IPS-18a (cell line): Measurements from ENCODE around the gene REV1.
"Not testable (repeated sequence)": the region's sequence is repeated elsewhere in the genome, so short reads cannot be mapped to it uniquely, and the experiment has no call there.

Experiments
- H3K27ac ChIP-seq: one replicate; pipeline ENCODE4 v1.5.1; 2013; ENCODE audit warnings: low read length
- H3K27me3 ChIP-seq: one replicate; pipeline ENCODE4 v1.6.1; 2013; ENCODE audit warnings: mild to moderate bottlenecking, low read length; ENCODE audit not compliant: control insufficient read depth, insufficient read depth
- H3K36me3 ChIP-seq: one replicate; pipeline ENCODE4 v1.6.1; 2013; ENCODE audit warnings: low read depth, low read length; ENCODE audit not compliant: control insufficient read depth
- H3K4me1 ChIP-seq: one replicate; pipeline ENCODE4 v1.6.1; 2013; ENCODE audit warnings: low read depth, low read length; ENCODE audit not compliant: control insufficient read depth
- H3K4me3 ChIP-seq: one replicate; pipeline ENCODE4 v1.5.1; 2013; ENCODE audit warnings: low read length
- H3K9ac ChIP-seq: one replicate; pipeline ENCODE4 v1.6.1; 2013; ENCODE audit warnings: mild to moderate bottlenecking, low read length, moderate library complexity
- H3K9me3 ChIP-seq: one replicate; pipeline ENCODE4 v1.6.1; 2013; ENCODE audit warnings: low read depth, low read length; ENCODE audit not compliant: control insufficient read depth

Gene REV1

DNA sequence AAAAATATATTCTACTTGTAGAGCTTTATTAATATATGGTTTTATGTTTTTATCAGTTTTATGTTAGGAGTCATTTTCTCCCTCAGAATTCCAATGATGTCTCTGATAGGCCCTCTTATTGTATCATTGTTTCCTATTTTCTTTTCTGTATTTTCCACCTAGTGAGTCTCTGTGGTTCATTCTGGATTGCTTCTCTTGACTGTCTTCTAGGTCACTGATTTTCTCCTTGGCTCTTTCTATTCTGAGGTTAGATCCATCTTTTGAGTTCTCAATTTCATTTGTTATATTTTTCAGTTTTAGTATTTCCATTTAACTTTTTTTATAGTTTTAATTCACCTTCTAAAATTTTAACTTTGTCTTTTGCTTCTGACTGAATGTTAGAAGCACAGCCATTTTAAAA lies 115.1 kb downstream of the REV1 start:
- Histone ChIP-seq H3K4me3 (no peak overlapping the region), H3K4me1 (no peaks in the 10 kb centered on the region), H3K27ac (no peak overlapping the region), H3K36me3 (peaks cover 78% of the 10 kb centered on the region), H3K9me3 (no peaks in the 10 kb centered on the region), H3K9ac (no peak overlapping the region), H3K27me3 (no peaks in the 10 kb centered on the region)

DNA sequence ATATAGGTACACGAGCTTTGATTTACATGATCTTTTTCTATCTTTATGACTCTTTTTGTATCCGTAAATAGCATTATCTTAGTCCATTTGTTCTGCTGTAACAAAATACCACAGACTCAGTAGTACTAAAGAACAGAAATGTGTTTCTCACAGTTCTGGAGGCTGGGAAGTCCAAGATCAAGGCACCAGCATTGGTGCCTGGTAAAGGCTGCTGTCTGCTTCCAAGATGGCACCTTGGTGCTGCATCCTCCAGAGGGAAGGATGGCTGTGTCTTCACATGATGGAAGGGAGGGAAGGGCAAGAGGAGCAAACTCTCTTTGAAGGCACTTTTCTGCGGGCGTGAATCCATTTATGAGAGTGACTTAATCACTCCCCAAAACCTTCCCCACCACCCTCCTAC lies 116.7 kb downstream of the REV1 start:
- Histone ChIP-seq H3K27ac (no peak overlapping the region), H3K36me3 (peaks cover 76% of the 10 kb centered on the region), H3K4me1 (no peaks in the 10 kb centered on the region), H3K9me3 (no peaks in the 10 kb centered on the region), H3K9ac (no peak overlapping the region), H3K27me3 (no peaks in the 10 kb centered on the region), H3K4me3 (no peak overlapping the region)

DNA sequence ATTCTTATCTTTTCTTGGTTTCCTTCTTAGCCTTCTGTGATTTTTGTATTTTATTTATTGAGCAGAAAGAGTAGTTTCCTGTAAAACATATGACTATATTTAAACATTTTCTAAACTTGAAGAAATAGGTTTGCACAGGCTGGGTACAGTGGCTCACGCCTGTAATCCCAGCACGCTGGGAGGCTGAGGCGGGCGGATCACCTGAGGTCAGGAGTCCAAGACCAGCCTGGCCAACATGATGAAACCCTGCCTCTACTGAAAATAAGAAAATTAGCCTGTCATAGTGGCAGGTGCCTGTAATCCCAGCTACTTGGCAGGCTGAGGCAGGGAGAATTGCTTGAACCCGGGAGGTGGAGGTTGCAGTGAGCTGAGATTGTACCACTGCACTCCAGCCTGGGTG lies 121.0 kb downstream of the REV1 start:
- not testable (repeated sequence) for H3K4me3 ChIP-seq, H3K4me1 ChIP-seq, H3K27me3 ChIP-seq, H3K9ac ChIP-seq, H3K9me3 ChIP-seq, H3K27ac ChIP-seq
- H3K36me3 ChIP-seq: peaks cover 87% of the 10 kb centered on the region

DNA sequence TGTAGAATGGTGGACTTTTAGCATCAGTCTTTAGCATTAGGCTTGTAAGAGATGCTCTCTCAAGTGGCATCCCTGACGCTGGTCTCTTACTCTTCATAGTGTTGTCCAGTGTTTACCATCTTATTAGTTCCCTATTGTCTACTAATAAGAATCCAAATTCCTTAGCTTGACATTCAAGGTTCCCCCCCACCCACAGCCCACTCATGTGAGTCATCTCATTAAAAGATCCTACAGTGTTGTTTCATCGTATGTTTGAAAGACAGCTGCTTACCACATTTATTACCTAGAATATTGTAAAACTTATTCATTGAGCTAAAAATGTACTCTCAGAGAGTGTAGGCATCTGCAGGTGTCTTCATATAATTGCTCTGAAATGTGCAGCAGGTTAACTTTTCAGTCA lies 124.2 kb downstream of the REV1 start:
- Histone ChIP-seq H3K4me3 (no peak overlapping the region), H3K9ac (no peak overlapping the region)

DNA sequence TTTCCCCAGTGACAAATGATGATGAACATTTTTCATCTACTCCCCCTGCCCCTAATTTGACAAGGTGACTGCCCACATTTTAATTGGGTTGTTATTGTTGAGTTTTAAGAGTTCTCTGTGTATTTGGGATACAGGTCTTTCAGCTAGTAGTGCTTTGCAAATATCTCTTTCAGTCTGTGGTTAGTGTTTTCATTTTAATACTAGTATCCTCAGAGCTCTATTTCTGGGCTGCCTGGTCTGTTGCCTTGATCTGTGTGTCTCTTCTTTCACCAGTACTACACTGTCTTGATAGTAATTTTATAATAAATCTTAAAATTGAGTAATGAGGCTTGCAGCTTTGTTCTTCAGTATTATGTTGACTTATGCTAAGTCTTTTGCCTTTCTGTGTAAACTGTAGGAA lies 133.0 kb downstream of the REV1 start:
- H3K27me3 ChIP-seq: no peaks in the 10 kb centered on the region
- H3K9ac ChIP-seq: no peak overlapping the region
- no peak overlapping the region for H3K4me3 ChIP-seq
- no peaks in the 10 kb centered on the region for H3K4me1 ChIP-seq
- H3K9me3 ChIP-seq: no peaks in the 10 kb centered on the region
- H3K27ac ChIP-seq: no peak overlapping the region
- H3K36me3 ChIP-seq: peaks cover 8% of the 10 kb centered on the region

More for the DNA sequence above, 124.2 kb downstream of the REV1 start:
- no peaks in the 10 kb centered on the region for H3K9me3 ChIP-seq
- H3K27me3 ChIP-seq: no peaks in the 10 kb centered on the region
- H3K36me3 ChIP-seq: peaks cover 77% of the 10 kb centered on the region
- H3K27ac ChIP-seq: no peak overlapping the region
- H3K4me1 ChIP-seq: no peaks in the 10 kb centered on the region

DNA sequence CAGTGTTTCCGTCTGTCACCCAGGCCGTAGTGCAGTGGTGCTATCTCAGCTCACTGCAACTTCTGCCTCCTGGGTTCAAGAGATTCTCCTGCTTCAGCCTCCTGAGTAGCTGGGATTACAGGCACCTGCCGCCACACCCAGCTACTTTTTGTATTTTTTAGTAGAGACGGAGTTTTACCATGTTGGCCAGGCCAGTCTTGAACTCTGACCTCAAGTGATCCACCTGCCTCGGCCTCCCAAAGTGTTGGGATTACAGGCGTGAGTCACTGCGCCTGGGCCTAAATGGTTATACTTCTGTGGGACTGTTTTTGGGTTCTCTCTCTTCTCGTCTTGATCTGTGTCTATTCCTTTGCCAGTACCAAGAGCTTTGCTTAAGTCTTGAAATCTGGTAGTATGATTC lies 135.0 kb downstream of the REV1 start:
- H3K4me3 ChIP-seq, H3K36me3 ChIP-seq, H3K27ac ChIP-seq, H3K9ac ChIP-seq, H3K4me1 ChIP-seq, H3K9me3 ChIP-seq, H3K27me3 ChIP-seq: not testable (repeated sequence)

DNA sequence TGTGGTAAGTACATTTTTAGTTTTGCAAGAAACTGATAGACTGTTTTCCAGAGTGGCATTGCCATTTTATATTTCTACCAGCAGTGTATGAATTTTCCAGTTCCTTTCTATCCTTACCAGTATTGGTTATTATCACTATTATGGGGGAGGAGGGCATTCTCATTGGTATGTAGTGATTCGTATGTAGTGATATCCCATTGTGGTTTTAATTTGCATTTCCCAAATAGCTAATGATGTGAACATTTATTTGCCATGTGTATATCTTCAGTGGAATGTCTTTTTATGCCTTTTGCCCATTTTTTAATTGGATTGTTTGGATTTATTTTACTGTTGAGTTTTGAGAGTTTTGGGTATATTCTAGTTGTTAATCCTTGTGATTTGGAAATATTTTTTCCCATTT lies 135.7 kb downstream of the REV1 start:
- Histone ChIP-seq H3K27ac (no peak overlapping the region), H3K27me3 (no peaks in the 10 kb centered on the region), H3K9ac (no peak overlapping the region), H3K36me3 (no peaks in the 10 kb centered on the region), H3K4me3 (no peak overlapping the region), H3K9me3 (no peaks in the 10 kb centered on the region), H3K4me1 (no peaks in the 10 kb centered on the region)
